Measurements from ENCODE around the gene TXLNA. TPM values are rescaled to one million over a fixed set of nuclear protein-coding genes. Genes with fewer than 3 reads are reported as not detected.

Gene TXLNA
- total RNA-seq, 1 experiment from 2014 or later: 67.3 TPM

GRCh38 chr1:32195972-32196823, 16.7 kb downstream of the TXLNA start:
- Histone ChIP-seq H2BK15ac (ENCODE audit: low read depth, low read length) (no peak overlapping the region), H4K5ac (ENCODE audit: insufficient read length, low read depth, low read length) (no peak overlapping the region), H3K9me3 (ENCODE audit: control insufficient read depth, low read depth, low read length) (no peaks in the 10 kb centered on the region), H2AFZ (ENCODE audit: low read length) (no peak overlapping the region), H4K8ac (replicated peaks; ENCODE audit: insufficient read length, low read depth, low read length) (no peak overlapping the region), H3K4me1 (ENCODE audit: insufficient read depth, low read length) (no peaks in the 10 kb centered on the region; the same call in 1 of the 2 replicates), H2BK5ac (ENCODE audit: insufficient read length, low read length) (no peak overlapping the region), H3K27ac (ENCODE audit: insufficient read length, low read depth, low read length) (no peak overlapping the region), H3K18ac (ENCODE audit: insufficient read length, low read depth, low read length) (no peak overlapping the region), H2AK5ac (ENCODE audit: insufficient read length, low read length) (no peak overlapping the region), H3T11ph (ENCODE audit: low read length) (no peak overlapping the region), H2BK20ac (ENCODE audit: low read depth, low read length, poor library complexity, severe bottlenecking) (no peak overlapping the region), H4K91ac (ENCODE audit: insufficient read length, low read depth, low read length) (no peak overlapping the region), H2BK120ac (ENCODE audit: low read depth, low read length, poor library complexity, severe bottlenecking) (no peak overlapping the region), H3K79me1 (ENCODE audit: insufficient read depth, low read depth, low read length, poor library complexity, severe bottlenecking) (no peaks in the 10 kb centered on the region), H4K20me1 (ENCODE audit: control insufficient read depth, insufficient read depth, insufficient read length) (no peaks in the 10 kb centered on the region), H2BK12ac (ENCODE audit: insufficient read length, low read depth, low read length) (no peak overlapping the region), H3K23me2 (ENCODE audit: insufficient read length, low read depth, low read length, poor library complexity, severe bottlenecking) (peaks cover 3% of the 10 kb centered on the region), H3K14ac (ENCODE audit: insufficient read depth, low read length) (no peak overlapping the region), H3K56ac (ENCODE audit: insufficient read length, low read depth, low read length) (no peak overlapping the region), H3K27me3 (ENCODE audit: insufficient read depth, low read length) (no peaks in the 10 kb centered on the region), H3K23ac (ENCODE audit: insufficient read length, low read depth, low read length) (no peak overlapping the region), H3K4me2 (ENCODE audit: insufficient read depth, insufficient read length, low read length) (no peak overlapping the region), H3K9ac (ENCODE audit: extremely low read depth, insufficient read length, low read length) (no peak overlapping the region), H3K79me2 (ENCODE audit: insufficient read depth, low read length) (no peaks in the 10 kb centered on the region), H3K4ac (ENCODE audit: low read depth, low read length) (no peak overlapping the region)
- H3K9me3 Mint-ChIP-seq: no peaks in the 10 kb centered on the region
- H3K27me3 Mint-ChIP-seq (ENCODE audit: low read depth): no peaks in the 10 kb centered on the region
- TF ChIP-seq, protein P1, sequence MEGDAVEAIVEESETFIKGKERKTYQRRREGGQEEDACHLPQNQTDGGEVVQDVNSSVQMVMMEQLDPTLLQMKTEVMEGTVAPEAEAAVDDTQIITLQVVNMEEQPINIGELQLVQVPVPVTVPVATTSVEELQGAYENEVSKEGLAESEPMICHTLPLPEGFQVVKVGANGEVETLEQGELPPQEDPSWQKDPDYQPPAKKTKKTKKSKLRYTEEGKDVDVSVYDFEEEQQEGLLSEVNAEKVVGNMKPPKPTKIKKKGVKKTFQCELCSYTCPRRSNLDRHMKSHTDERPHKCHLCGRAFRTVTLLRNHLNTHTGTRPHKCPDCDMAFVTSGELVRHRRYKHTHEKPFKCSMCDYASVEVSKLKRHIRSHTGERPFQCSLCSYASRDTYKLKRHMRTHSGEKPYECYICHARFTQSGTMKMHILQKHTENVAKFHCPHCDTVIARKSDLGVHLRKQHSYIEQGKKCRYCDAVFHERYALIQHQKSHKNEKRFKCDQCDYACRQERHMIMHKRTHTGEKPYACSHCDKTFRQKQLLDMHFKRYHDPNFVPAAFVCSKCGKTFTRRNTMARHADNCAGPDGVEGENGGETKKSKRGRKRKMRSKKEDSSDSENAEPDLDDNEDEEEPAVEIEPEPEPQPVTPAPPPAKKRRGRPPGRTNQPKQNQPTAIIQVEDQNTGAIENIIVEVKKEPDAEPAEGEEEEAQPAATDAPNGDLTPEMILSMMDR (conservative IDR thresholded peaks at IDR 0.05): no peak
- DNase-seq: no peak
- no peak overlapping the region; a peak in 1 of 5 replicates for H3K4me3 Mint-ChIP-seq
- H3K27ac Mint-ChIP-seq: no peak overlapping the region
- H3K36me3 Mint-ChIP-seq (ENCODE audit: insufficient read depth in 1 of 3, low read depth in 3 of 3): peaks cover 46 to 72% (median 67%) of the 10 kb centered on the region in 3 experiments; a peak in 6 of 7 replicates
- peaks cover 23 to 26% of the 10 kb centered on the region in 2 experiments for H3K4me1 Mint-ChIP-seq

Measured in H9 (cell line).